Esophagus muscularis mucosa (tissue), 4 donors: ENCODE results near the gene SIAH2. TPM values are rescaled to one million over a fixed set of nuclear protein-coding genes. Genes with fewer than 3 reads are reported as not detected.

ENCODE experiments used
- DNase-seq: peaks from one replicate; pipeline ENCODE4 v3.0.0-alpha.2; 2017; ENCODE audit errors: extremely low spot score
- H3K27ac ChIP-seq, 4 donors: fragments of 200-600 bp; sonication (generic); replicated peaks in 1 of 4; 1 replicate in 3 of 4; 2 replicates in 1 of 4; pipeline ENCODE4 v1.5.1; 2016 to 2019; ENCODE audit warnings: mild to moderate bottlenecking in 1 of 4
- H3K27me3 ChIP-seq, 4 donors: fragments of 200-600 bp; sonication (generic); one replicate each; pipeline versions ENCODE4 v1.5.1 to v1.6.0; 2016 to 2019
- H3K36me3 ChIP-seq, 4 donors: fragments of 200-600 bp; sonication (generic); one replicate each; pipeline ENCODE4 v1.5.1; 2016 to 2019
- H3K4me1 ChIP-seq, 4 donors: fragments of 200-600 bp; sonication (generic); one replicate each; pipeline ENCODE4 v1.5.1; 2016 to 2019
- H3K4me3 ChIP-seq, 4 donors: fragments of 200-600 bp; sonication (generic); 1 replicate in 2 of 4; 2 replicates in 2 of 4; pipeline ENCODE4 v1.5.1; 2016 to 2019; ENCODE audit warnings: mild to moderate bottlenecking in 4 of 4, moderate library complexity in 1 of 4
- H3K9me3 ChIP-seq, 4 donors: fragments of 200-600 bp; sonication (generic); 1 replicate in 3 of 4; 2 replicates in 1 of 4; pipeline ENCODE4 v1.5.1; 2016 to 2019
- EP300 ChIP-seq: sonication (generic); formaldehyde crosslinking; IDR thresholded peaks from one replicate; pipeline ENCODE4 v1.6.1; 2017; ENCODE audit warnings: antibody characterized with exemption
- POLR2A ChIP-seq: fragments of 450-650 bp; IDR thresholded peaks from one replicate; pipeline ENCODE4 v1.6.1; 2017; ENCODE audit warnings: antibody characterized with exemption, moderate library complexity, mild to moderate bottlenecking, low read depth
- POLR2AphosphoS5 ChIP-seq, 2 donors: sonication (generic); formaldehyde crosslinking; IDR thresholded peaks; one replicate each; pipeline ENCODE4 v1.6.1; 2017; ENCODE audit warnings: antibody characterized with exemption in 2 of 2
- WGBS: methylation state at CpG from one replicate; pipeline ENCODE4 v1.1.5; 2018; 5-methylcytosine and 5-hydroxymethylcytosine counted together
- intact Hi-C: fragments of 100-400 bp; cut with DNase I; formaldehyde crosslinking; loops from one replicate; pipeline ENCODE4 v1.15.1; 2023
- total RNA-seq, 4 donors: library from RNA; depleted of rRNA; stranded (reverse); fragments of >200 nt; gene quantifications; one replicate each; pipeline versions ENCODE4 v1.1.0 to v1.2.1, GENCODE V29; 2016
- TF ChIP-seq, protein P1 (sequence below), 3 experiments: fragments of 200-600 bp in 2 of 3; fragments of 450-650 bp in 1 of 3; sonication (generic) in 2 of 3; IDR thresholded peaks; one replicate each; pipeline ENCODE4 v1.5.1; 2017 to 2019; ENCODE audit warnings: antibody characterized with exemption in 3 of 3, mild to moderate bottlenecking in 2 of 3, moderate library complexity in 1 of 3

SIAH2 gene
- total RNA-seq, 4 donors from 2014 or later = 27.8 to 55.8 (median 43.3) TPM

DNA sequence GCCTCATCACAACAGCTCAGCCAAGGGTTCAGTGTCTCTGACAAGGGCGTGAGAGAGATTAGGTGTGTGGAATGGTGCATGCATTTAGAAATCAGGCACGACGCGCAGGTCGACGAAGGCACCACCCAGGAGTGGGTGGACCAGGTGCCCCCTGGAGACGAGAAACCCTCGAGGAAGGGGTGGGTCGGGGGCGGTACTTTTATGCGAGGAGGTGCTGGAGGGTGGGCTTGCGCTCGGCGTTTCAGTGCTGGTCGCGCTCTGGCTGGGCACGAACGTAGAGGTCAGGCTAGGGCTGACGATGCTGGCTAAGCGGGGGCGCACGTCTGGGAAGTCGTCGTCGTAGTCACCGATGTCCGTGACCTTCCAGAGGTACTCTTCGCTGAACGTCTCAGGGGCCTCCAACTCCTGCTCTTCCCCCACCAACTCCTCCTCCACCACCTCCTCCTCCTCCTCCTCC lies 59.6 kb downstream of the SIAH2 start:
- Histone ChIP-seq H3K9me3 (no peaks in the 10 kb centered on the region), H3K36me3 (no peaks in the 10 kb centered on the region), H3K27ac (peak overlapping the region; percentile 74 to 82 (median 79)), H3K4me1 (peaks cover 5 to 21% (median 10%) of the 10 kb centered on the region in 4 donors), H3K4me3 (peak overlapping the region; percentile 58 to 72 (median 64)), H3K27me3 (no peaks in the 10 kb centered on the region)
- no peak for TF ChIP-seq POLR2A
- no peak for TF ChIP-seq EP300
- DNase-seq = no peak
- intact Hi-C loops = loop anchor here (5.0 kb wide), 1 partner anchor 101 kb away; the partner anchor contains the start of gene SELENOT
- 4% methylated on average over 12 of the region's 29 CpGs for WGBS

DNA sequence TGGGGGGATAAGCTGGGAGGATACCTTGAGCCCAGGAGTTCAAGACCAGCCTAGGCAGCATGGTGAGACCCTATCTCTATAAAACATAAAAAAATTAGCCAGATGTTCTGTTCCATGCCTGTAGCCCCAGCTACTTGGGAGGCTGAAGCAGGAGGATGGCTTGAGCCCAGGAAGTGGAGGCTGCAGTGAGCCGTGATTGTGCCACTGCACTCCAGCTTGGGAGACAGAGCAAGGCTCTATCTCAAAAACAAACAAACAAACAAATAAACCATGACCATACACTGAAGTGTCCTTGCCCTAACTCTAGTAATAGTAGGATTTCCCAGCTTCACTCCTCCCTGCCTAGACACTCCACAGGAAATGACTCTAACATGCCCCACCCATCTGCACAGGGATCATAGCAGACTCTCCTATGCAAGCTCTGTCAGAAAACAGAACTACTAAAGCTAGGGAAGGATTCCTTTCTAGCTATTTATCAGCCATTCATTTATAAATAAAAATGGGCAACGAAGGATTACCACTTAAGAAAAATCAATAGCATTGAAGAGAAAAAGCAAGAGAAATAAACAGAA lies 63.8 kb downstream of the SIAH2 start:
- intact Hi-C loops = no loop called here
- 83% methylated on average over 2 of the region's 2 CpGs for WGBS

DNA sequence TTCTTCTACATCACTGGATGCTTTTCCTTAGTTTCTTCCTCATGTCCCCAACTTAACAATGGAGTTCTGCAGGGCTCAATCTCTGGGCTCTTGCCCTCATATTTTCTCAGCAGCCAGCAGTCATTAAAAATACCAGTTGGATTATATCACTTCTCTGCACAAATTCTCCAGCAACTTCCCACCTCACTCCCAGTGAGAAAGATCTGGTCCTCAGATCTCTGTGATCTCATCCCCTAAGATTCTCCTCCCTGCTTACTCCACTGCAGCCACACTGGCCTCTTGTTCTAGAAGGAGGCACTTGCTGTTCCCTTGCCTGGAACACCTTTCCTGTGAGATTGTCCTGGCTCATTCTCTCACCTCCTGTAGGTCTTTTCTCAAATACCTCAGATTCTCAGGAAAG lies 65.3 kb downstream of the SIAH2 start:
- TF ChIP-seq POLR2A (no peak), EP300 (no peak)
- TF ChIP-seq, protein P1, sequence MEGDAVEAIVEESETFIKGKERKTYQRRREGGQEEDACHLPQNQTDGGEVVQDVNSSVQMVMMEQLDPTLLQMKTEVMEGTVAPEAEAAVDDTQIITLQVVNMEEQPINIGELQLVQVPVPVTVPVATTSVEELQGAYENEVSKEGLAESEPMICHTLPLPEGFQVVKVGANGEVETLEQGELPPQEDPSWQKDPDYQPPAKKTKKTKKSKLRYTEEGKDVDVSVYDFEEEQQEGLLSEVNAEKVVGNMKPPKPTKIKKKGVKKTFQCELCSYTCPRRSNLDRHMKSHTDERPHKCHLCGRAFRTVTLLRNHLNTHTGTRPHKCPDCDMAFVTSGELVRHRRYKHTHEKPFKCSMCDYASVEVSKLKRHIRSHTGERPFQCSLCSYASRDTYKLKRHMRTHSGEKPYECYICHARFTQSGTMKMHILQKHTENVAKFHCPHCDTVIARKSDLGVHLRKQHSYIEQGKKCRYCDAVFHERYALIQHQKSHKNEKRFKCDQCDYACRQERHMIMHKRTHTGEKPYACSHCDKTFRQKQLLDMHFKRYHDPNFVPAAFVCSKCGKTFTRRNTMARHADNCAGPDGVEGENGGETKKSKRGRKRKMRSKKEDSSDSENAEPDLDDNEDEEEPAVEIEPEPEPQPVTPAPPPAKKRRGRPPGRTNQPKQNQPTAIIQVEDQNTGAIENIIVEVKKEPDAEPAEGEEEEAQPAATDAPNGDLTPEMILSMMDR (IDR thresholded peaks at IDR 0.05) = no peak
- no peak for DNase-seq
- no peak overlapping the region for H3K4me3 ChIP-seq
- H3K9me3 ChIP-seq = no peaks in the 10 kb centered on the region
- H3K27ac ChIP-seq = no peak overlapping the region
- H3K27me3 ChIP-seq = no peaks in the 10 kb centered on the region
- no peaks in the 10 kb centered on the region for H3K4me1 ChIP-seq
- intact Hi-C loops = no loop called here
- no peaks in the 10 kb centered on the region for H3K36me3 ChIP-seq

More for the DNA sequence above, 63.8 kb downstream of the SIAH2 start:
- no peaks in the 10 kb centered on the region for H3K36me3 ChIP-seq
- no peaks in the 10 kb centered on the region for H3K27me3 ChIP-seq
- H3K4me1 ChIP-seq = peaks cover 0 to 6% (median 3%) of the 10 kb centered on the region in 4 donors
- no peak for TF ChIP-seq EP300
- TF ChIP-seq, protein P1 (IDR thresholded peaks at IDR 0.05) = no peak
- no peak for TF ChIP-seq POLR2AphosphoS5 (IDR thresholded peaks at IDR 0.05)
- no peak for TF ChIP-seq POLR2A
- H3K27ac ChIP-seq = no peak overlapping the region
- no peak overlapping the region for H3K4me3 ChIP-seq
- no peak for DNase-seq
- no peaks in the 10 kb centered on the region for H3K9me3 ChIP-seq

DNA sequence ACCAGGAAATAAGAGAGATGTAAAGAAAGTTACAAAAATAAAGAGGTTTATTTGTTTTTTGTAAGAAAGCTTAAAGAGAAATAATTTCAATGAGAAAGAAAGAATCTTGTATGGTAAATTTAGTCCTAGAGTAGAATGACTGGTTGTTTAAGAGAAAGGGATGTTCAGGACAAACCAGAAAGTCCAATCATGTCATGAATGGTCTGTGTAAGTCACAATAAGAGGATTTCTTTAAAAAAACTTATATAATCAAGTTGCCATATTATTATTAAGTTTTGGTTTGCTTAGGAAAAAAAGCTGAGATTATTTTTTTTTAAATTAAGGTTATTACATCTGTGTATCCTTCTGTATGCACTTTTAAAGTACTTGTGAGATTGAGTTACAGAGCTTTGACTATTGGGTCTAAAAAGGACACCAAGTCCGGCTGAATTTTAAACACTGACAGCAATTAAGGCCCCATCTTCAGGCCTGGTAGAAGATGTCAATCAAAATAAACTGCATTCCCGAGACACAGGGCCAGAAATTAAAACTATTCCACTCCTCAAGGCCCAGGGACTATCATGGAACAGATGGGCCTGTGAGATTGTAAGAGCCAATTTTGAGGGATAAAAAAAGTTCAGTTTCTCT lies 71.4 kb downstream of the SIAH2 start:
- Histone ChIP-seq H3K9me3 (no peaks in the 10 kb centered on the region), H3K4me1 (no peaks in the 10 kb centered on the region), H3K27me3 (no peaks in the 10 kb centered on the region), H3K27ac (no peak overlapping the region), H3K4me3 (no peak overlapping the region), H3K36me3 (no peaks in the 10 kb centered on the region)
- intact Hi-C loops = no loop called here
- TF ChIP-seq, protein P1 (IDR thresholded peaks at IDR 0.05) = no peak
- WGBS = 93% methylated on average over 2 of the region's 2 CpGs
- DNase-seq = no peak

Other genes starting within 250 kb of the SIAH2 start
- 100 to 1,000 TPM; 117 to 177 (median 144) TPM for gene SERP1, start 216.7 kb downstream of the SIAH2 start, total RNA-seq
- gene EIF2A, start 216.4 kb downstream of the SIAH2 start, total RNA-seq = 100 to 1,000 TPM; 113 to 176 (median 154) TPM
- 100 to 1,000 TPM in 1 of 4 donors, 10 to 100 TPM in 3; 34.5 to 124 (median 67.5) TPM for gene SELENOT, start 159.8 kb downstream of the SIAH2 start, total RNA-seq
- gene ERICH6, start 59.2 kb downstream of the SIAH2 start, total RNA-seq = not detected
- not detected for gene MINDY4B, start 142.3 kb upstream of the SIAH2 start, total RNA-seq
- gene CLRN1, start 209.6 kb upstream of the SIAH2 start, total RNA-seq = not detected